ENCODE measurements around the gene NAV3. TPM values are rescaled to one million over a fixed set of nuclear protein-coding genes. Genes with fewer than 3 reads are reported as not detected.

The NAV3 gene
- total RNA-seq, 4 donors from 2014 or later: 32.0 to 60.5 (median 35.8) TPM

DNA sequence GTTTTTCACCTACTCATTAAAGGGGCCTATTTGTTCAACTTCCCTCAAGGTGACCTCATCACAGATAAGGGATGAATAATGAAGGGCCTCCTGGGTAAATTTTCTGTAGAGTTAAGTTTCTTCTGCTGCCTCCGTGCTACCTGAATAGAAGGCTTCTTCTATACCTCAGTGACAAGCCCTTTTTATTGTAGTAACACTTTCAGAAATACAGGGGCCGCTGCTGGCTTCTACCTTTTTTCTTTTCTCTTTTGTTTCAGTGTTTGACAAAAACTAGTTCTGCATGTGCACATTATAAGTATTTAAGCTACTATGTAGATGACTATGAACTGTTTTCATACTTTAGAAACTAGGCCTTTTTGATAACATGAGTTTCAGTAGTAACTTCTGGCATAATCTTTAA lies 207.0 kb downstream of the NAV3 start:
- Histone ChIP-seq H3K27me3 (no peaks in the 10 kb centered on the region), H3K4me3 (no peak overlapping the region), H3K4me1 (peaks cover 0 to 6% (median 0%) of the 10 kb centered on the region in 4 donors), H3K9me3 (no peaks in the 10 kb centered on the region), H3K27ac (no peak overlapping the region), H3K36me3 (peaks cover 0 to 16% (median 0%) of the 10 kb centered on the region in 3 donors)
- TF ChIP-seq, protein P1, sequence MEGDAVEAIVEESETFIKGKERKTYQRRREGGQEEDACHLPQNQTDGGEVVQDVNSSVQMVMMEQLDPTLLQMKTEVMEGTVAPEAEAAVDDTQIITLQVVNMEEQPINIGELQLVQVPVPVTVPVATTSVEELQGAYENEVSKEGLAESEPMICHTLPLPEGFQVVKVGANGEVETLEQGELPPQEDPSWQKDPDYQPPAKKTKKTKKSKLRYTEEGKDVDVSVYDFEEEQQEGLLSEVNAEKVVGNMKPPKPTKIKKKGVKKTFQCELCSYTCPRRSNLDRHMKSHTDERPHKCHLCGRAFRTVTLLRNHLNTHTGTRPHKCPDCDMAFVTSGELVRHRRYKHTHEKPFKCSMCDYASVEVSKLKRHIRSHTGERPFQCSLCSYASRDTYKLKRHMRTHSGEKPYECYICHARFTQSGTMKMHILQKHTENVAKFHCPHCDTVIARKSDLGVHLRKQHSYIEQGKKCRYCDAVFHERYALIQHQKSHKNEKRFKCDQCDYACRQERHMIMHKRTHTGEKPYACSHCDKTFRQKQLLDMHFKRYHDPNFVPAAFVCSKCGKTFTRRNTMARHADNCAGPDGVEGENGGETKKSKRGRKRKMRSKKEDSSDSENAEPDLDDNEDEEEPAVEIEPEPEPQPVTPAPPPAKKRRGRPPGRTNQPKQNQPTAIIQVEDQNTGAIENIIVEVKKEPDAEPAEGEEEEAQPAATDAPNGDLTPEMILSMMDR (IDR thresholded peaks at IDR 0.05): no peak
- TF ChIP-seq POLR2A (IDR thresholded peaks at IDR 0.05) (no peak), EP300 (IDR thresholded peaks at IDR 0.05) (no peak)
- 91 to 93% methylated on average over 2 of the region's 2 CpGs for WGBS, 2 donors
- DNase-seq (ENCODE audit: low spot score in 2 of 2): no peak

DNA sequence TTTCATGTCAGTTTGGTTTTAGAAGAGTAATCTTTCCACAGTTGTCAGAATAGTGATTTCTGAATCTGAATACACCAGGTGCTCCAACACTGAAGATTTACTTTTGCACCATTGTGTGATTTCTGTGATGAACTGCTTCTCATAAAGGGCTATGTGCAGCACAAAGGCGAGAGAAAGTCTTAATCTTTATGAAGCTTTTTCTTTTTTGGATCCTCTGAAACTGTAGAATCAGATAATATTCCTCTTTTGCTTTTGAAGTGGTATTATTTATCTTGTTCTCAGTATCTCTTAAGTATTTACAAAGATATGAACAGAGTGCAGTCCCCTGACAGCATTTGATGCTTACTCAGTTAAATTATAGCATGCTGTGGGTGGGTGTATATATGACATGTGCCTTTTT lies 207.8 kb downstream of the NAV3 start:
- Histone ChIP-seq H3K36me3 (peaks cover 0 to 16% (median 0%) of the 10 kb centered on the region in 3 donors), H3K4me3 (no peak overlapping the region), H3K4me1 (peaks cover 0 to 2% (median 0%) of the 10 kb centered on the region in 4 donors), H3K9me3 (no peaks in the 10 kb centered on the region), H3K27me3 (no peaks in the 10 kb centered on the region), H3K27ac (no peak overlapping the region)
- TF ChIP-seq POLR2A (IDR thresholded peaks at IDR 0.05) (no peak), EP300 (IDR thresholded peaks at IDR 0.05) (no peak)
- TF ChIP-seq, protein P1 (IDR thresholded peaks at IDR 0.05): no peak
- WGBS, 2 donors: 90 to 93% methylated on average over 1 of the region's 1 CpG
- no peak for DNase-seq (ENCODE audit: low spot score in 2 of 2)

- peaks cover 0 to 3% (median 0%) of the 10 kb centered on the region in 4 donors for H3K9me3 ChIP-seq
- no peak for DNase-seq (ENCODE audit: low spot score in 2 of 2)
- H3K36me3 ChIP-seq: peaks cover 0 to 16% (median 0%) of the 10 kb centered on the region in 3 donors
- WGBS, 2 donors: 59 to 64% methylated on average over 4 of the region's 4 CpGs
- H3K27ac ChIP-seq: no peak overlapping the region
- H3K27me3 ChIP-seq: no peaks in the 10 kb centered on the region
- TF ChIP-seq POLR2A (IDR thresholded peaks at IDR 0.05): no peak
- TF ChIP-seq, protein P1 (IDR thresholded peaks at IDR 0.05): no peak
- TF ChIP-seq EP300 (IDR thresholded peaks at IDR 0.05): no peak
- no peaks in the 10 kb centered on the region for H3K4me1 ChIP-seq
- no peak overlapping the region for H3K4me3 ChIP-seq
Observed at GRCh38 chr12:78038986-78039385, 208.3 kb downstream of the NAV3 start.

DNA sequence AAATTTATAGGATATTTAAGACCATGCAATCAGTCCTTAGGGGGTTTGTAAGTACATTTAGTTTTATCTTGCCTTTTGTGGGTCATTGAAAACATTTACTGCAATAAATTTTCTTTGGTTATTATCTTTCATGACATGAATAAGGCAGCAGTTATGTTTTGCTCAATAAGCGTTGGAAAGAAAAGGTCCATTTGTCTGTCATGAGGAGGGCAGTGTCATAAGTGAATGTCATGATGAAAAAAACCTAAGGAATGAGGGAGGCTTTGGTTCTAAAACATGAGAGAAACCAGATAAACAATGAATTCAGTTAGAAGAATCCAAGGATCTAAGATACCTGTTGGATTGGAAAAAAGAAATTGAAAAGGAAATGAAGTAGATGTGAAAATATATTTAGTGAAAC lies 209.4 kb downstream of the NAV3 start:
- Histone ChIP-seq H3K4me1 (no peaks in the 10 kb centered on the region), H3K27ac (no peak overlapping the region), H3K4me3 (no peak overlapping the region), H3K9me3 (peaks cover 0 to 14% (median 0%) of the 10 kb centered on the region in 4 donors), H3K27me3 (no peaks in the 10 kb centered on the region), H3K36me3 (peaks cover 0 to 17% (median 0%) of the 10 kb centered on the region in 3 donors)
- no peak for DNase-seq (ENCODE audit: low spot score in 2 of 2)
- WGBS, 2 donors: 49 to 56% methylated on average over 1 of the region's 1 CpG
- TF ChIP-seq POLR2A (IDR thresholded peaks at IDR 0.05): no peak
- TF ChIP-seq, protein P1 (IDR thresholded peaks at IDR 0.05): no peak
- TF ChIP-seq EP300 (IDR thresholded peaks at IDR 0.05): no peak

- Histone ChIP-seq H3K27ac (no peak overlapping the region), H3K36me3 (peaks cover 0 to 22% (median 0%) of the 10 kb centered on the region in 3 donors), H3K27me3 (no peaks in the 10 kb centered on the region), H3K4me1 (no peaks in the 10 kb centered on the region), H3K9me3 (peaks cover 0 to 25% (median 2%) of the 10 kb centered on the region in 4 donors), H3K4me3 (no peak overlapping the region)
- no peak for TF ChIP-seq EP300 (IDR thresholded peaks at IDR 0.05)
- TF ChIP-seq, protein P1 (IDR thresholded peaks at IDR 0.05): no peak
- no peak for TF ChIP-seq POLR2A (IDR thresholded peaks at IDR 0.05)
- WGBS, 2 donors: 94 to 96% methylated on average over 10 to 12 of the region's 12 CpGs
- DNase-seq (ENCODE audit: low spot score in 2 of 2): no peak
Observed at GRCh38 chr12:78050790-78051189, 220.1 kb downstream of the NAV3 start.
